ENCODE measurements around the gene PRR23A. TPM values are rescaled to one million over a fixed set of nuclear protein-coding genes. Genes with fewer than 3 reads are reported as not detected.

The PRR23A gene
- polyA plus RNA-seq, 3 donors, result not detected

- no peak overlapping the region for H3K4me3 Mint-ChIP-seq
These were observed 41.1 kb downstream of the PRR23A start for GRCh38 chr3:138964923-138965322.

GRCh38 chr3:138964264-138964663 lies 41.8 kb downstream of the PRR23A start:
- Mint-ChIP-seq H3K9me3 (peaks cover 2 to 31% (median 16%) of the 10 kb centered on the region in 7 donors), H3K27me3 (ENCODE audit: low read depth in 3 of 3) (peaks cover 41 to 50% (median 42%) of the 10 kb centered on the region in 3 donors), H3K4me1 (peaks cover 8% of the 10 kb centered on the region), H3K27ac (no peak overlapping the region), H3K36me3 (peaks cover 0 to 2% of the 10 kb centered on the region in 2 donors), H3K4me3 (peak overlapping the region in 1 of 2 donors; percentile 12)
- no CpG with 5 or more reads among the region's 2 CpGs for WGBS (ENCODE audit: insufficient coverage)
- Histone ChIP-seq H3K79me2 (ENCODE audit: insufficient read depth, low read length) (no peaks in the 10 kb centered on the region), H3K4me1 (ENCODE audit: control insufficient read depth in 1 of 2, insufficient read depth in 2 of 2, low read length in 2 of 2) (peaks cover 0 to 5% of the 10 kb centered on the region in 2 donors), H3K27ac (ENCODE audit: low read depth in 1 of 2, low read length in 2 of 2) (no peak overlapping the region), H3K36me3 (replicated peaks in 1 of 2; ENCODE audit: control insufficient read depth in 1 of 2, insufficient read depth in 2 of 2, low read length in 2 of 2) (no peaks in the 10 kb centered on the region), H3K9ac (ENCODE audit: insufficient read depth, low read length, poor library complexity, severe bottlenecking) (no peak overlapping the region), H4K20me1 (ENCODE audit: insufficient read depth, low read length) (no peaks in the 10 kb centered on the region), H3K9me3 (replicated peaks in 1 of 2; ENCODE audit: control insufficient read depth in 1 of 2, insufficient read depth in 1 of 2, low read length in 2 of 2) (peaks cover 5 to 7% of the 10 kb centered on the region in 2 donors), H3K27me3 (ENCODE audit: control insufficient read depth in 2 of 2, insufficient read depth in 2 of 2, low read length in 2 of 2) (peaks cover 25 to 46% of the 10 kb centered on the region in 2 donors), H3K4me2 (replicated peaks; ENCODE audit: extremely low read depth, low read length, poor library complexity, severe bottlenecking) (no peak overlapping the region), H3K4me3 (replicated peaks in 1 of 3; ENCODE audit: low read depth in 2 of 3, low read length in 3 of 3) (no peak overlapping the region), H2AFZ (ENCODE audit: insufficient read depth, low read depth, low read length, poor library complexity, severe bottlenecking) (no peak overlapping the region)
- no peak for TF ChIP-seq CTCF (IDR thresholded peaks at IDR 0.05)
- no peak for DNase-seq
- intact Hi-C loops (cut with micrococcal nuclease), result no loop called here

More at GRCh38 chr3:138964923-138965322, 41.1 kb downstream of the PRR23A start:
- TF ChIP-seq CTCF (IDR thresholded peaks at IDR 0.05), result no peak
- H3K27ac ChIP-seq (ENCODE audit: low read depth in 1 of 2, low read length in 2 of 2), result no peak overlapping the region
- H3K9me3 ChIP-seq (replicated peaks in 1 of 2; ENCODE audit: control insufficient read depth in 1 of 2, insufficient read depth in 1 of 2, low read length in 2 of 2), result peaks cover 5 to 7% of the 10 kb centered on the region in 2 donors
- H3K4me2 ChIP-seq (replicated peaks; ENCODE audit: extremely low read depth, low read length, poor library complexity, severe bottlenecking), result no peak overlapping the region
- H3K36me3 ChIP-seq (replicated peaks in 1 of 2; ENCODE audit: control insufficient read depth in 1 of 2, insufficient read depth in 2 of 2, low read length in 2 of 2), result no peaks in the 10 kb centered on the region
- H3K27me3 Mint-ChIP-seq (ENCODE audit: low read depth in 3 of 3), result peaks cover 35 to 46% (median 41%) of the 10 kb centered on the region in 3 donors
- H2AFZ ChIP-seq (ENCODE audit: insufficient read depth, low read depth, low read length, poor library complexity, severe bottlenecking), result no peak overlapping the region
- H3K27ac Mint-ChIP-seq, result no peak overlapping the region
- H3K36me3 Mint-ChIP-seq, result peaks cover 0 to 2% of the 10 kb centered on the region in 2 donors
- H3K9ac ChIP-seq (ENCODE audit: insufficient read depth, low read length, poor library complexity, severe bottlenecking), result no peak overlapping the region
- no peak overlapping the region for H3K4me3 ChIP-seq (replicated peaks in 1 of 3; ENCODE audit: low read depth in 2 of 3, low read length in 3 of 3)
- peaks cover 20 to 40% of the 10 kb centered on the region in 2 donors for H3K27me3 ChIP-seq (ENCODE audit: control insufficient read depth in 2 of 2, insufficient read depth in 2 of 2, low read length in 2 of 2)
- peaks cover 8% of the 10 kb centered on the region for H3K4me1 Mint-ChIP-seq
- no peak for DNase-seq
- no peaks in the 10 kb centered on the region for H4K20me1 ChIP-seq (ENCODE audit: insufficient read depth, low read length)
- H3K79me2 ChIP-seq (ENCODE audit: insufficient read depth, low read length), result no peaks in the 10 kb centered on the region
- peaks cover 0 to 5% of the 10 kb centered on the region in 2 donors for H3K4me1 ChIP-seq (ENCODE audit: control insufficient read depth in 1 of 2, insufficient read depth in 2 of 2, low read length in 2 of 2)
- peaks cover 2 to 31% (median 16%) of the 10 kb centered on the region in 7 donors for H3K9me3 Mint-ChIP-seq
- intact Hi-C loops (cut with micrococcal nuclease), result no loop called here

Data from CD14-positive monocyte (primary cell).